ENCODE results near the gene BANK1.

The BANK1 gene

GRCh38 chr4:101938836-101939235 is 148.3 kb downstream of the BANK1 start:
- no peak for TF ChIP-seq CTCF (IDR thresholded peaks at IDR 0.05; ENCODE audit: insufficient read depth, low read depth, low read length, missing control alignments)
- DNase-seq (ENCODE audit: low read depth) = no peak
- no peak overlapping the region for H3K4me3 ChIP-seq (ENCODE audit: low read depth, low read length)

GRCh38 chr4:101941816-101942358 is 151.4 kb downstream of the BANK1 start:
- no peak overlapping the region for H3K4me3 ChIP-seq (ENCODE audit: low read depth, low read length)
- no peak for DNase-seq (ENCODE audit: low read depth)
- no peak for TF ChIP-seq CTCF (IDR thresholded peaks at IDR 0.05; ENCODE audit: insufficient read depth, low read depth, low read length, missing control alignments)

- no peak for TF ChIP-seq CTCF (IDR thresholded peaks at IDR 0.05; ENCODE audit: insufficient read depth, low read depth, low read length, missing control alignments)
- no peak overlapping the region for H3K4me3 ChIP-seq (ENCODE audit: low read depth, low read length)
- DNase-seq (ENCODE audit: low read depth) = no peak
Measured at GRCh38 chr4:101942891-101943290, 152.4 kb downstream of the BANK1 start.

GRCh38 chr4:101944649-101945048 is 154.1 kb downstream of the BANK1 start:
- DNase-seq (ENCODE audit: low read depth) = no peak
- no peak for TF ChIP-seq CTCF (IDR thresholded peaks at IDR 0.05; ENCODE audit: insufficient read depth, low read depth, low read length, missing control alignments)
- H3K4me3 ChIP-seq (ENCODE audit: low read depth, low read length) = no peak overlapping the region

- H3K4me3 ChIP-seq (ENCODE audit: low read depth, low read length) = no peak overlapping the region
- no peak for DNase-seq (ENCODE audit: low read depth)
- no peak for TF ChIP-seq CTCF (IDR thresholded peaks at IDR 0.05; ENCODE audit: insufficient read depth, low read depth, low read length, missing control alignments)
Measured at GRCh38 chr4:101948055-101948454, 157.5 kb downstream of the BANK1 start.

GRCh38 chr4:101948951-101949350 is 158.4 kb downstream of the BANK1 start:
- no peak for TF ChIP-seq CTCF (IDR thresholded peaks at IDR 0.05; ENCODE audit: insufficient read depth, low read depth, low read length, missing control alignments)
- DNase-seq (ENCODE audit: low read depth) = no peak
- no peak overlapping the region for H3K4me3 ChIP-seq (ENCODE audit: low read depth, low read length)

GRCh38 chr4:101950258-101950979 is 159.9 kb downstream of the BANK1 start:
- H3K4me3 ChIP-seq (ENCODE audit: low read depth, low read length) = no peak overlapping the region
- no peak for TF ChIP-seq CTCF (IDR thresholded peaks at IDR 0.05; ENCODE audit: insufficient read depth, low read depth, low read length, missing control alignments)
- DNase-seq (ENCODE audit: low read depth) = no peak
